GM12878 (cell line): ENCODE measurements around the gene CHIT1. TPM values are rescaled to one million over a fixed set of nuclear protein-coding genes. Genes with fewer than 3 reads are reported as not detected.

ENCODE experiments used
- FOXM1 ChIP-seq: IDR thresholded peaks from 2 replicates; pipeline ENCODE4 v1.6.1; 2012; ENCODE audit warnings: low read depth, mild to moderate bottlenecking, inconsistent platforms, low read length, moderate library complexity
- MEF2B ChIP-seq: fragments of 450-650 bp; IDR thresholded peaks from 2 replicates; pipeline ENCODE4 v1.6.1; 2018; ENCODE audit warnings: mild to moderate bottlenecking, moderate library complexity; ENCODE audit not compliant: partially characterized antibody, poor library complexity, severe bottlenecking
- polyA plus RNA-seq, 11 experiments: library from polyadenylated mRNA; depleted of rRNA in 4 of 11; unstranded in 6 of 11; stranded (reverse) in 5 of 11; fragments of >200 nt; fragmentation: Nextera tagmentation in 4 of 11; fragmentation: Illumina TruSeq in 1 of 11; extraction: Ambion mirVana in 4 of 11; extraction: Trizol in 1 of 11; gene quantifications; 1 replicate in 1 of 11; 2 replicates in 10 of 11; pipeline versions ENCODE4 v1.2.1 to v1.2.3, GENCODE V29; 2011 to 2016; ENCODE audit warnings: inconsistent platforms in 2 of 11, missing spikeins in 2 of 11, low read depth in 1 of 11
- total RNA-seq, 4 experiments: library from RNA; depleted of rRNA in 3 of 4; stranded (reverse); fragments of >200 nt in 3 of 4; fragmentation: Illumina TruSeq in 1 of 4; extraction: Trizol in 1 of 4; gene quantifications; 2 replicates each; pipeline versions ENCODE4 v1.2.1 to v1.2.3, GENCODE V29; 2013 to 2021
- TF ChIP-seq, protein P1 (sequence below): fragments of 450-650 bp; IDR thresholded peaks from 2 replicates; pipeline ENCODE4 v1.6.1; 2018; ENCODE audit warnings: mild to moderate bottlenecking, low read depth, moderate library complexity; ENCODE audit not compliant: partially characterized antibody
- TF ChIP-seq, protein P2 (sequence below): fragments of 450-650 bp; formaldehyde crosslinking; IDR thresholded peaks from 2 replicates; pipeline ENCODE4 v1.4.0; 2022; ENCODE audit warnings: mild to moderate bottlenecking, moderate library complexity

Gene CHIT1
- total and polyA plus RNA-seq, 10 of the 15 experiments (the other 5 are each of a cell fraction or from before 2014, with no cell fraction given) = 0.02 to 2.1 (median 0.76) TPM

DNA sequence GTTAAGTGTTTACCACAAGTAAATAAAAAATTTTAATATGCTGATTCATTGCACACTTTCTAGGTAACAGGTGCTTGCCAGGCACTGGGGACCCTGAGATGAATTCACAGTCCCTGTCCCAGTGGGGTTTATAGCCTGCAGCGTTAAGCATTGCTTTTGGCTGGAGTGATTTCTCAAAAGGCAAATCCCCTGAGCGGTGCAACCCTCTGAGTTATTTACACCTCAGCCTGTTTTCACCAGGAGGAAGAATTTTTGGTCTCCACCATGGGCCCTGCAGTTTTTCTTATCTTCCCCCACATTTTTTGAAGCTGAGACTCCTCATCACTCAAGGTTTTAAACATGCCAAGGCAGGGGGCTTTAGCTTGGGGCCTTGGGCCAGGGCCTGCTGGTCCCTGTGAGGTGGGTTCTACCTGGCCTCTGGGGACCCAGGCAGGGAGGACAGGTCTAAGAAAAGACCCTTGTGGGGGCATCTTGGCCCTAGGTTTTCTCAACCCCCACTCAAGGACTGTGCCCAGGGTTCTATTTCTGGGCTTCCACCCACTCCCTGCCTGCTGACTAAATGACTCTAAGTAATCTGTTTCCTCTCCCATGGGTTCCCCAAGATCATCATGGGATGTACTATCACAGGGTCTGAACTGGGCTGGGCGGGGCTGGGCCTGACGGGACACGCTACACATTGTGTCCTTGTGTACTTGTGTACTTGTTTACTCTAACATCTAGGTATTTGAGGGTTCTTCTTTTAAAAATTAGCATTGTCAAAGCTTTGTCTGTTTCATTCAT is 10.2 kb upstream of the CHIT1 start (continued):
- TF ChIP-seq, protein P1, sequence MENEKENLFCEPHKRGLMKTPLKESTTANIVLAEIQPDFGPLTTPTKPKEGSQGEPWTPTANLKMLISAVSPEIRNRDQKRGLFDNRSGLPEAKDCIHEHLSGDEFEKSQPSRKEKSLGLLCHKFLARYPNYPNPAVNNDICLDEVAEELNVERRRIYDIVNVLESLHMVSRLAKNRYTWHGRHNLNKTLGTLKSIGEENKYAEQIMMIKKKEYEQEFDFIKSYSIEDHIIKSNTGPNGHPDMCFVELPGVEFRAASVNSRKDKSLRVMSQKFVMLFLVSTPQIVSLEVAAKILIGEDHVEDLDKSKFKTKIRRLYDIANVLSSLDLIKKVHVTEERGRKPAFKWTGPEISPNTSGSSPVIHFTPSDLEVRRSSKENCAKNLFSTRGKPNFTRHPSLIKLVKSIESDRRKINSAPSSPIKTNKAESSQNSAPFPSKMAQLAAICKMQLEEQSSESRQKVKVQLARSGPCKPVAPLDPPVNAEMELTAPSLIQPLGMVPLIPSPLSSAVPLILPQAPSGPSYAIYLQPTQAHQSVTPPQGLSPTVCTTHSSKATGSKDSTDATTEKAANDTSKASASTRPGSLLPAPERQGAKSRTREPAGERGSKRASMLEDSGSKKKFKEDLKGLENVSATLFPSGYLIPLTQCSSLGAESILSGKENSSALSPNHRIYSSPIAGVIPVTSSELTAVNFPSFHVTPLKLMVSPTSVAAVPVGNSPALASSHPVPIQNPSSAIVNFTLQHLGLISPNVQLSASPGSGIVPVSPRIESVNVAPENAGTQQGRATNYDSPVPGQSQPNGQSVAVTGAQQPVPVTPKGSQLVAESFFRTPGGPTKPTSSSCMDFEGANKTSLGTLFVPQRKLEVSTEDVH = no peak
- no peak for TF ChIP-seq FOXM1
- no peak for TF ChIP-seq MEF2B
- TF ChIP-seq, protein P2, sequence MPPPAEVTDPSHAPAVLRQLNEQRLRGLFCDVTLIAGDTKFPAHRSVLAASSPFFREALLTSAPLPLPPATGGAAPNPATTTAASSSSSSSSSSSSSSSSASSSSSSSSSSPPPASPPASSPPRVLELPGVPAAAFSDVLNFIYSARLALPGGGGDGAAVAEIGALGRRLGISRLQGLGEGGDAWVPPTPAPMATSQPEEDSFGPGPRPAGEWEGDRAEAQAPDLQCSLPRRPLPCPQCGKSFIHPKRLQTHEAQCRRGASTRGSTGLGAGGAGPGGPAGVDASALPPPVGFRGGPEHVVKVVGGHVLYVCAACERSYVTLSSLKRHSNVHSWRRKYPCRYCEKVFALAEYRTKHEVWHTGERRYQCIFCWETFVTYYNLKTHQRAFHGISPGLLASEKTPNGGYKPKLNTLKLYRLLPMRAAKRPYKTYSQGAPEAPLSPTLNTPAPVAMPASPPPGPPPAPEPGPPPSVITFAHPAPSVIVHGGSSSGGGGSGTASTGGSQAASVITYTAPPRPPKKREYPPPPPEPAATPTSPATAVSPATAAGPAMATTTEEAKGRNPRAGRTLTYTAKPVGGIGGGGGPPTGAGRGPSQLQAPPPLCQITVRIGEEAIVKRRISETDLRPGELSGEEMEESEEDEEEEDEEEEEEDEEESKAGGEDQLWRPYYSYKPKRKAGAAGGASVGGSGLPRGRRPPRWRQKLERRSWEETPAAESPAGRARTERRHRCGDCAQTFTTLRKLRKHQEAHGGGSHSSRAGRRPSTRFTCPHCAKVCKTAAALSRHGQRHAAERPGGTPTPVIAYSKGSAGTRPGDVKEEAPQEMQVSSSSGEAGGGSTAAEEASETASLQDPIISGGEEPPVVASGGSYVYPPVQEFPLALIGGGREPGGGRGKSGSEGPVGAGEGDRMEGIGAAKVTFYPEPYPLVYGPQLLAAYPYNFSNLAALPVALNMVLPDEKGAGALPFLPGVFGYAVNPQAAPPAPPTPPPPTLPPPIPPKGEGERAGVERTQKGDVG (CRISPR knock-in tag) = no peak
